GM18951 (cell line): ENCODE results near the gene STX18.
"Not testable (repeated sequence)": the region's sequence is repeated elsewhere in the genome, so short reads cannot be mapped to it uniquely, and the experiment has no call there.

Experiments
- POLR2A ChIP-seq: IDR thresholded peaks from 4 replicates; pipeline ENCODE4 v1.6.1; 2011; ENCODE audit warnings: mild to moderate bottlenecking; ENCODE audit not compliant: insufficient read length, insufficient read depth; ENCODE audit errors: extremely low read depth
- in situ Hi-C: fragments of 300-500 bp; cut with MboI; formaldehyde crosslinking; loops from one replicate; pipeline ENCODE4 v1.12.0; 2022; ENCODE audit warnings: low sequenced_read_pairs, mixed read lengths, inconsistent platforms; ENCODE audit not compliant: unreplicated experiment

The STX18 gene

GRCh38 chr4:4568806-4569427, 27.1 kb upstream of the STX18 start:
- TF ChIP-seq POLR2A, result no peak

DNA sequence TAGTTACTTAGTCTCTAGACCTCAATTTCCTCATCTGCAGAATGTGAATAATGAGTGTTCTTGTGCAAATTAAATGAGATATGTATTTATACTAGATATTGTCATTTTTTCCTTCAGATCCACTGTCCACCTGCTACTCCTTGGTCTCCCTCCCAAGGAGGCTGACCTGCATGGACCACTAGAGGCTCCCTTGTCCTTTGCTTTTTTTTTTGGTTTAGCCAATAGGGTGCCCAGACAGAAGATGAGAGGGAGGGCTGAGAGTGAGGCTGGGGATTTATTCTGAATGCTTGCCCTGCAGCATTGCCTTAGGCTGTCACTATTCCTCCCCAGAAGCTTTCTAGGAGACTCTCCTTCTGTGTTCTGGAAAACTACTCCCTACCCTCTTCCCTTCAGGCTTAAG, 24.5 kb upstream of the STX18 start:
- in situ Hi-C loops, result not testable (repeated sequence)

More at GRCh38 chr4:4568806-4569427, 27.1 kb upstream of the STX18 start:
- in situ Hi-C loops, result no loop called here

- in situ Hi-C loops, result no loop called here
- TF ChIP-seq POLR2A, result no peak
These were observed 22.7 kb upstream of the STX18 start for GRCh38 chr4:4564522-4564921.

GRCh38 chr4:4560642-4561041, 18.8 kb upstream of the STX18 start:
- in situ Hi-C loops, result no loop called here
- TF ChIP-seq POLR2A, result no peak

GRCh38 chr4:4560136-4560535, 18.3 kb upstream of the STX18 start:
- no peak for TF ChIP-seq POLR2A
- in situ Hi-C loops, result no loop called here

DNA sequence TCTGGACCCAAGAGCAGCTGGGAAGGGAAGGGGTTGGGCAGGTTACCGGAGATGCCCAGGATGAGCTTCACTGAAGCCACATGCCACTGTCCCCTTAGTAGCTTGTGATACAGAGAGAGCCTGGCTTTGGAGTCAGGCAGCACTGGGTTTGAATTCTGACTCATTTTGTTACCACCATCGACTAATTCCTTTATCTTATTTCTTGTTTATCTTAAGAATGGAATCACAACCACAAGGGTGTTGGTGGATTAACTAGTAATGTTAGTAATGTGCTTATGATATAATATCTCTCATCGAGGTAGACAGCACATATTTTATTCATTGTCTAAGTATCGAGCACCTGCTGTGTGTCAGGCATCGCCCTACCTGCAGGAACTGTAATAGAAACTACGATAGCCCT, 17.7 kb upstream of the STX18 start:
- in situ Hi-C loops, result no loop called here
- no peak for TF ChIP-seq POLR2A

DNA sequence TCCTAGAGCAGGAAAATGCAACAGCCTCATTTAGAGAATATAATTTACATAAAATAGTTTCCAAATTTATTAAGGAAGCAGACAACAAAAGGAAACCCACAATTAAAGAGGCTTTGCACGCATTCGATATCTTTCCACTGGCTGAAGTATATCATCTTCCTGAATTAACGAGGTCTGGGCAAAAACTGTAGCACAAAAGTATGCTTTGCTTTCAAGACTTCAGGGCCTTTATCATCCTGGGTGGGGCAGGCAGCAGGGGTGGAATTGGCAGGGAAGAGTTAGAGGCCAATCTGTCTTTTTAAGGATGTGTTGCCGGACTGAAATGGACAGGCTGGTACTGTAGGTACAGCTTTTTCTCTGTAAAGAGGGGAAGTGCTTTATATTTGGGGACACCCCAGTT, 17.0 kb upstream of the STX18 start:
- in situ Hi-C loops, result no loop called here
- no peak for TF ChIP-seq POLR2A

DNA sequence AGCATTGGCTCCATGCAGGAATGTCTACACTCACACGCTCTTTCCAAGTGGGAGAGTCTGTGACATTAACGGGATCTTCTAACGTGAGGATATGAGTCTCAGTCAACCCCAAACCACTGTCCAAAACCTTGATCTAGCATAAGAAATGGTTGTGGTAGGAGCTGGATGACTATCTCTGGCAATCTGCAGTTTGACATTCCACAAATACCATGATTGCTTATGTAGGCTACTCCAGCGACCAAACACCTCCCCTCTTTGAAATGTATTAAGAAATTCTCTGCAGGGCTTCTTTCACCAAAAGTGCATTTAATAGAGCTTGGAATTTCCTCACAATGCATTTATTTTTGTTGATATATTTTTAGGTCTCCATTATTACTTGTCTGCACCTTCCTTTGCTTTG, 14.1 kb upstream of the STX18 start:
- TF ChIP-seq POLR2A, result no peak
- in situ Hi-C loops, result no loop called here

DNA sequence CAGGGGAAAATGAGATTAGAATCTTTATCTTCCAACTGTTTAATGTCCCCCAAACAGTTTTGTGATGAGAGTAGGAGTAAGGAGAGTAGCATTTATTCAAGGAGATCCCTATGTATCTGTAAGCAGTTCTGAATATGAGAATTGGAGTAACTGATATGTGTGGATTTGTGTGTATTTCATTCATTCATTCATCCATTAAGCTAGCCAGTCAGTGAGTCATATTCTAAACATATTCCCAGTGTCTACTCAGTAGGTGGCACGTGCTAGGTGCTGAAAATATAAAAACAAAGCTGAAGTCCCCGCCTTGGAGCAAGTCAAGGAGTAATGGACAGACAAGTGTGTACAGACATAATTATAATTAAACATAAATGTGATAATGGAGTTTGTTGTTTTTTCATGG, 12.4 kb upstream of the STX18 start:
- in situ Hi-C loops, result no loop called here
- no peak for TF ChIP-seq POLR2A

- in situ Hi-C loops, result not testable (repeated sequence)
These were observed 10.2 kb upstream of the STX18 start for GRCh38 chr4:4552042-4552441.

DNA sequence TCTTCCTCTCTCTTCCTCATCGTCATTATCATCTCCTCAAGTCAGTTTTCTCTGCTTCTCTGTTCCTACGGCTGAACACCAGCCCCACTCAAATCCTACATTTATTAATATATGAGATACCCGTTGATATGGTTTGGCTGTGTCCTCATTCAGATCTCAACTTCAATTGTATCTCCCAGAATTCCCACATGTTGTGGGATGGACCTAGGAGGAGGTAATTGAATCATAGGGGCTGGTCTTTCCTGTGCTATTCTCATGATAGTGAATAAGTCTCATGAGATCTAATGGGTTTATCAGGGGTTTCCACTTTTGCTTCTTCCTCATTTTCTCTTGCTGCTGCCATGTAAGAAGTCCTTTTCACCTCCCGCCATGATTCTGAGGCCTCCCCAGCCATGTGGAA, 8.3 kb upstream of the STX18 start:
- in situ Hi-C loops, result not testable (repeated sequence)

GRCh38 chr4:4549534-4549933, 7.7 kb upstream of the STX18 start:
- no peak for TF ChIP-seq POLR2A
- in situ Hi-C loops, result no loop called here

GRCh38 chr4:4542774-4543485, 1.1 kb upstream of the STX18 start:
- in situ Hi-C loops, result no loop called here
- no peak for TF ChIP-seq POLR2A

- in situ Hi-C loops, result no loop called here
- TF ChIP-seq POLR2A, result no peak
These were observed 712 bp downstream of the STX18 start for GRCh38 chr4:4541040-4541631.

GRCh38 chr4:4539481-4539880, 2.4 kb downstream of the STX18 start:
- in situ Hi-C loops, result no loop called here
- no peak for TF ChIP-seq POLR2A

GRCh38 chr4:4535590-4535989, 6.3 kb downstream of the STX18 start:
- in situ Hi-C loops, result no loop called here
- no peak for TF ChIP-seq POLR2A
